ENCODE data around the gene CACNB2.

DNA sequence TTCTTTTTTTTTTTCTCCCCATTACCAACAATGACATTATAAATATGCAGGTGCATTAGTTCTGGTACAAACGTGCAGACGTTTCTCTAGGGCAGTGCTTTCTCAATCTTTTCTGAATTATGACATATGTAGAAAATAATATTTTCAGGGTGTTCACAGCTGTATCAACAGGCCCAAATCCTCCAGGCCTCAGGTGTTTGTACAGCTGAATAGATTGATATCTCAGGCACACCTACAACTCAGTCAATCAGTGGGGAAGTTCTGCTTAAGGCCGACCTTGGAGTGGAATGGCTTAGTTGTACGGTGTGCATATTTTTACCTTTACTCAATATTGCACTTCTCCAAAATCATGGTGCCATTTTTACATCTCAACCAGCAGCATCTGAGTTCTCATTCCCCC, 71.6 kb downstream of the CACNB2 start:
- no peak for TF ChIP-seq TARDBP (IDR thresholded peaks at IDR 0.05)
- TF ChIP-seq FOXA1 (IDR thresholded peaks at IDR 0.05): no peak
- no peak for TF ChIP-seq SP1 (IDR thresholded peaks at IDR 0.05)
- TF ChIP-seq FOXM1 (IDR thresholded peaks at IDR 0.05; ENCODE audit: borderline replicate concordance): no peak
- no peak for TF ChIP-seq FOXK2 (IDR thresholded peaks at IDR 0.05)
- TF ChIP-seq CTBP1 (IDR thresholded peaks at IDR 0.05; ENCODE audit: borderline replicate concordance): no peak
- TF ChIP-seq BHLHE40 (IDR thresholded peaks at IDR 0.05; ENCODE audit: borderline replicate concordance): no peak
- TF ChIP-seq ARNT (IDR thresholded peaks at IDR 0.05): no peak
- TF ChIP-seq ZNF384 (IDR thresholded peaks at IDR 0.05): no peak
- no peak for TF ChIP-seq SUZ12 (IDR thresholded peaks at IDR 0.05)
